Keratinocyte (primary cell): Measurements from ENCODE around the gene BCAS1. TPM values are rescaled to one million over a fixed set of nuclear protein-coding genes. Genes with fewer than 3 reads are reported as not detected.
A peak's percentile ranks its signal among the peaks of the same experiment; 100 is the strongest.

Source experiments
- DNase-seq: peaks from one replicate; pipeline ENCODE4 v3.0.0-alpha.2; 2011; ENCODE audit warnings: low read depth, missing footprints, low spot score
- FAIRE-seq: peaks from 2 replicates; lab custom pipeline; 2011; peaks lifted over from hg19 to GRCh38; lab: Jason Lieb, UNC
- H2AFZ ChIP-seq: 2 replicates; pipeline ENCODE4 v1.6.0; 2012; ENCODE audit warnings: low read length, control low read depth, inconsistent platforms; ENCODE audit not compliant: control insufficient read depth
- H3K27ac ChIP-seq: 2 replicates; pipeline ENCODE4 v1.5.1; 2011; ENCODE audit warnings: low read length; ENCODE audit not compliant: control insufficient read depth, insufficient read depth
- H3K27me3 ChIP-seq: 3 replicates; pipeline ENCODE4 v1.6.0; 2011; ENCODE audit warnings: low read length; ENCODE audit not compliant: control insufficient read depth, insufficient read depth; ENCODE audit errors: extremely low read depth
- H3K36me3 ChIP-seq, 2 experiments: 2 replicates in 1 of 2; 3 replicates in 1 of 2; pipeline ENCODE4 v1.5.1; 2011; ENCODE audit warnings: low read length in 2 of 2, mild to moderate bottlenecking in 1 of 2; ENCODE audit not compliant: control insufficient read depth in 2 of 2, insufficient read depth in 2 of 2; ENCODE audit errors: extremely low read depth in 1 of 2
- H3K4me1 ChIP-seq: 3 replicates; pipeline ENCODE4 v1.5.1; 2011; ENCODE audit warnings: low read length; ENCODE audit not compliant: control insufficient read depth, insufficient read depth; ENCODE audit errors: extremely low read depth
- H3K4me2 ChIP-seq: 3 replicates; pipeline ENCODE4 v1.6.0; 2011; ENCODE audit warnings: low read depth, low read length; ENCODE audit not compliant: control insufficient read depth, insufficient read depth; ENCODE audit errors: extremely low read depth
- H3K4me3 ChIP-seq, 3 experiments: fragments of 200-600 bp in 1 of 3; sonication (generic) in 1 of 3; 2 replicates in 2 of 3; 3 replicates in 1 of 3; pipeline ENCODE4 v1.5.1; 2011 to 2016; ENCODE audit warnings: low read length in 3 of 3, mild to moderate bottlenecking in 3 of 3, control low read depth in 2 of 3, inconsistent platforms in 1 of 3, low read depth in 1 of 3, mixed read lengths in 1 of 3, mixed run types in 1 of 3, moderate library complexity in 1 of 3; ENCODE audit not compliant: control insufficient read depth in 2 of 3, insufficient read depth in 2 of 3; ENCODE audit errors: extremely low read depth in 1 of 3
- H3K79me2 ChIP-seq: 2 replicates; pipeline ENCODE4 v1.6.0; 2012; ENCODE audit warnings: low read length; ENCODE audit not compliant: control insufficient read depth, insufficient read depth
- H3K9ac ChIP-seq: 3 replicates; pipeline ENCODE4 v1.6.0; 2011; ENCODE audit warnings: low read length; ENCODE audit not compliant: control insufficient read depth, insufficient read depth; ENCODE audit errors: extremely low read depth
- H3K9me1 ChIP-seq: 3 replicates; pipeline ENCODE4 v1.6.0; 2011; ENCODE audit warnings: low read length; ENCODE audit not compliant: control insufficient read depth, insufficient read depth; ENCODE audit errors: extremely low read depth
- H3K9me3 ChIP-seq: 2 replicates; pipeline ENCODE4 v1.5.1; 2012; ENCODE audit warnings: low read depth, low read length; ENCODE audit not compliant: control insufficient read depth
- H4K20me1 ChIP-seq: 3 replicates; pipeline ENCODE4 v1.6.0; 2011; ENCODE audit warnings: low read length; ENCODE audit not compliant: control insufficient read depth, insufficient read depth; ENCODE audit errors: extremely low read depth
- EZH2 ChIP-seq: IDR thresholded peaks from one replicate; pipeline ENCODE4 v1.6.1; 2012; ENCODE audit warnings: inconsistent platforms, mild to moderate bottlenecking, low read length, moderate library complexity
- dilution Hi-C: fragments of 300-500 bp; cut with MboI; formaldehyde crosslinking; loops from one replicate; pipeline ENCODE4 v1.7.0; 2020; ENCODE audit warnings: low sequenced_read_pairs; ENCODE audit not compliant: extremely low pct_ligation_motif_present
- polyA plus RNA-seq, 5 experiments: library from polyadenylated mRNA; depleted of rRNA in 3 of 5; stranded (reverse) in 3 of 5; stranded (forward) in 1 of 5; unstranded in 1 of 5; fragments of >200 nt; gene quantifications; 1 replicate in 1 of 5; 2 replicates in 3 of 5; 3 replicates in 1 of 5; pipeline versions ENCODE4 v1.2.1 to v1.2.3, GENCODE V29; 2011 to 2012; ENCODE audit warnings: missing spikeins in 2 of 5, low read depth in 1 of 5, low replicate concordance in 1 of 5
- TF ChIP-seq, protein P1 (sequence below), 3 experiments: IDR thresholded peaks in 1 of 3; conservative IDR thresholded peaks in 1 of 3; optimal IDR thresholded peaks in 1 of 3; 2 replicates in 2 of 3; 3 replicates in 1 of 3; pipeline versions ENCODE3 to v1.5.1; 2011; ENCODE audit warnings: low read length in 3 of 3, mild to moderate bottlenecking in 3 of 3, moderate library complexity in 2 of 3, control low read depth in 1 of 3, inconsistent platforms in 1 of 3; ENCODE audit not compliant: insufficient read depth in 2 of 3; ENCODE audit errors: extremely low read depth in 1 of 3

The BCAS1 gene
- polyA plus RNA-seq, 1 donor (not counting 4 experiments of a cell fraction or from before 2014, with no cell fraction given), result not detected

GRCh38 chr20:53943522-53944291 lies 126.7 kb downstream of the BCAS1 start:
- peak overlapping the region; percentile 6 for H3K9ac ChIP-seq
- peak overlapping the region; percentile 58 for H3K4me2 ChIP-seq
- H3K36me3 ChIP-seq, result no peaks in the 10 kb centered on the region
- H3K4me3 ChIP-seq, result peak overlapping the region in 1 of 3 experiments; percentile 11
- peaks cover 2% of the 10 kb centered on the region for H3K9me1 ChIP-seq
- FAIRE-seq, result no peak
- H3K4me1 ChIP-seq, result peaks cover 17% of the 10 kb centered on the region
- dilution Hi-C loops, result no loop called here
- DNase-seq, result no peak
- H3K79me2 ChIP-seq, result no peaks in the 10 kb centered on the region
- H4K20me1 ChIP-seq, result no peaks in the 10 kb centered on the region
- no peak overlapping the region for H3K27ac ChIP-seq
- H2AFZ ChIP-seq, result peak overlapping the region; percentile 35
- H3K9me3 ChIP-seq, result no peaks in the 10 kb centered on the region
- no peaks in the 10 kb centered on the region for H3K27me3 ChIP-seq
- TF ChIP-seq, protein P1, sequence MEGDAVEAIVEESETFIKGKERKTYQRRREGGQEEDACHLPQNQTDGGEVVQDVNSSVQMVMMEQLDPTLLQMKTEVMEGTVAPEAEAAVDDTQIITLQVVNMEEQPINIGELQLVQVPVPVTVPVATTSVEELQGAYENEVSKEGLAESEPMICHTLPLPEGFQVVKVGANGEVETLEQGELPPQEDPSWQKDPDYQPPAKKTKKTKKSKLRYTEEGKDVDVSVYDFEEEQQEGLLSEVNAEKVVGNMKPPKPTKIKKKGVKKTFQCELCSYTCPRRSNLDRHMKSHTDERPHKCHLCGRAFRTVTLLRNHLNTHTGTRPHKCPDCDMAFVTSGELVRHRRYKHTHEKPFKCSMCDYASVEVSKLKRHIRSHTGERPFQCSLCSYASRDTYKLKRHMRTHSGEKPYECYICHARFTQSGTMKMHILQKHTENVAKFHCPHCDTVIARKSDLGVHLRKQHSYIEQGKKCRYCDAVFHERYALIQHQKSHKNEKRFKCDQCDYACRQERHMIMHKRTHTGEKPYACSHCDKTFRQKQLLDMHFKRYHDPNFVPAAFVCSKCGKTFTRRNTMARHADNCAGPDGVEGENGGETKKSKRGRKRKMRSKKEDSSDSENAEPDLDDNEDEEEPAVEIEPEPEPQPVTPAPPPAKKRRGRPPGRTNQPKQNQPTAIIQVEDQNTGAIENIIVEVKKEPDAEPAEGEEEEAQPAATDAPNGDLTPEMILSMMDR (optimal IDR thresholded peaks at IDR 0.05 in 1 of 3, IDR thresholded peaks at IDR 0.05 in 1 of 3, conservative IDR thresholded peaks at IDR 0.05 in 1 of 3; ENCODE audit: extremely low read depth in 1 of 3, insufficient read depth in 2 of 3, low read length in 3 of 3), result peak in 2 of 3 experiments; percentile 37 to 42
- no peak for TF ChIP-seq EZH2

GRCh38 chr20:53942973-53943372 lies 127.4 kb downstream of the BCAS1 start:
- dilution Hi-C loops, result no loop called here
- FAIRE-seq, result no peak

More at GRCh38 chr20:53942973-53943372, 127.4 kb downstream of the BCAS1 start:
- H3K27ac ChIP-seq, result no peak overlapping the region
- H3K9me1 ChIP-seq, result peaks cover 2% of the 10 kb centered on the region
- H2AFZ ChIP-seq, result no peak overlapping the region
- H3K4me1 ChIP-seq, result peaks cover 15% of the 10 kb centered on the region
- no peaks in the 10 kb centered on the region for H3K79me2 ChIP-seq
- no peak overlapping the region for H3K4me3 ChIP-seq
- no peaks in the 10 kb centered on the region for H3K27me3 ChIP-seq
- no peak for TF ChIP-seq EZH2
- TF ChIP-seq, protein P1 (optimal IDR thresholded peaks at IDR 0.05 in 1 of 3, IDR thresholded peaks at IDR 0.05 in 1 of 3, conservative IDR thresholded peaks at IDR 0.05 in 1 of 3; ENCODE audit: extremely low read depth in 1 of 3, insufficient read depth in 2 of 3, low read length in 3 of 3), result no peak
- H3K9ac ChIP-seq, result no peak overlapping the region
- no peak for DNase-seq
- H3K36me3 ChIP-seq, result no peaks in the 10 kb centered on the region
- no peaks in the 10 kb centered on the region for H4K20me1 ChIP-seq
- H3K9me3 ChIP-seq, result no peaks in the 10 kb centered on the region
- no peak overlapping the region for H3K4me2 ChIP-seq
